H1 (cell line): ENCODE results near the gene IL18R1. TPM values are rescaled to one million over a fixed set of nuclear protein-coding genes. Genes with fewer than 3 reads are reported as not detected.

Experiments
- GTF2F1 ChIP-seq: IDR thresholded peaks from 2 replicates; pipeline ENCODE4 v1.6.1; 2012; ENCODE audit warnings: low read depth, low read length, improper control_type of control experiment, borderline replicate concordance
- RFX5 ChIP-seq: IDR thresholded peaks from 2 replicates; pipeline ENCODE4 v1.6.1; 2011; ENCODE audit warnings: low read depth, low read length, improper control_type of control experiment, borderline replicate concordance
- polyA plus RNA-seq, 7 experiments: library from polyadenylated mRNA; depleted of rRNA in 3 of 7; stranded (reverse) in 5 of 7; unstranded in 2 of 7; fragments of >200 nt in 5 of 7; fragments of 200-250 nt in 2 of 7; gene quantifications; 1 replicate in 5 of 7; 2 replicates in 1 of 7; 4 replicates in 1 of 7; pipeline versions ENCODE4 v1.2.1 to v1.2.3, GENCODE V29; 2011 to 2013; ENCODE audit warnings: missing spikeins in 2 of 7, mixed read lengths in 2 of 7
- total RNA-seq: library from RNA; stranded (reverse); fragmentation: NEBNext Ultra II Directional; extraction: Animal tissue kit (Norgen Biotek cat#: 25700); gene quantifications from 2 replicates; pipeline ENCODE4 v1.2.1, GENCODE V29; 2021

Gene IL18R1
- total and polyA plus RNA-seq, 2 of the 8 experiments (the other 6 are each of a cell fraction or from before 2014, with no cell fraction given) = 0.54 TPM; not detected in 1

GRCh38 chr2:102318437-102318836, 37.2 kb upstream of the IL18R1 start (continued):
- no peak for TF ChIP-seq RFX5
- TF ChIP-seq GTF2F1 = no peak
